UCSD-AML1 (cell line): Measurements from ENCODE around the gene PHEX.

Source experiments
- DNase-seq: peaks from one replicate; lab custom pipeline; 2025; ENCODE audit not compliant: unreplicated experiment; lab: John Stamatoyannopoulos, UW

Gene PHEX

DNA sequence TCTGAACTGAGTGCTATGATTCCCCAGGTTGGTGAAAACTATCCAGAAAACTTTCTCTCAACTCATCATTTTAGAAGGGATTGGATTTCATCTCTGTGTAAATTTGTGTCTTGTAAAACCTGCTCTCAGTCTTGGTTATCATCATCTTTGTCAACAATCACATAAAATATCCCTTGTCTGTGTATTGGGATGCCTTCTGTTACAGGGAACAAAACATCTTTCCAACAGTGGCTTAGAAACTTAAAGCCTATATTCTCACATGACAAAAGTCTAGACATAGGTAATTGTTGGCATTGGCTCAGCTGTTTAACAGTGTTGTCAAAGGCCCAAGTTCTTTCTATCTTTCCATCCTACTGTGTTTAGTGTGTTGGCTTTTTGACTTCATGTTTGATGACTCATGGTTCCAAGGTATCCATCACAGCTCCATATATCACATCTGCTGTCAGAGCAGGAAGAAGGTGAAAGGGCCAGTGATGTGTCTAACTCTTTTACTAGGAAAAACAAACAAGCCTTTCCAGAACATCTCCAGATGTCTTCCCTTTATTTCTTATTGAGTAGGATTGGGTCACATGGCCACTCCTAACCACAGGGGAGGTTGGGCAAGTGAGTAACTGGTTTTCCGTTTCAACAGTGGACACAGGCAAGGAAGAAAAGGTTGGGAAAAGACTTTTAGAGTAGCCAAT is 65.0 kb downstream of the PHEX start:
- DNase-seq: no peak

DNA sequence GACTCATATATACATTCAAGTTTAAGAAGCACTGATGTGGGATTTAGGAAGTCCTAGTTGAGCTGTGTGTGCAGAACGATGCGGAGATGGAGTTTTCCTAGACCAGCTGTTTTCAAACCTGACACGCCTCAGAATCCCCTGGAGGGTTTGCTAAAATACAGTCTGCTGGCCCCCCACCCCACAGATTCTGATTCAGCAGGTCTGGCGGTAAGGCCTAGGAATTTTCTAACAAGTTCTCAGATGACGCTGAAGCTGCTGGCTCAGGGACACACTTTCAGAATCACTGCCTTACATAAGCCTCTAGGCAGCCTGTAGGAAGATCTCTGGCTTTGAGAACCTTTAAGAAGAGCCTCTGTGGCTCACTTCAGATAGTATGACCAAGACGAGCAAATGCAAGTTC is 73.1 kb downstream of the PHEX start:
- no peak for DNase-seq

DNA sequence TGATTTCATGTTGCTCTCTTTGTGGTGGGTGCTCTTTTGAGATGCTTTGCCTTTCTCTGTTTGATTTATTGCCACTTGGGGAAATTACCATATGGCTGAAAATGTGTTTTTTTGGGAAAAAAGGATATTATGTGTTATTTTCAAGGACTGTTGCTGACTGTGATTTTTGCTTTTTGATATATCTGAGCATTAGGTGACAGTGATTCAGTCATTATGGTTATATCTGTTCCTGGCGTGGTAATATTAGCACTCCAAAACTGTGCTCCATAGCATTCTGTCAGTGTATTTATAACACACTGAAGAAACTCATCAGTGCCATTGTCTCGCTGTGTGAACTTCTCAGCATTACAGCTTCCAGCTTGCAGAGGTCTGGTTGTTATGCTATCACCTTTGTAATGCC is 73.8 kb downstream of the PHEX start:
- DNase-seq: no peak

- no peak for DNase-seq
Measured at GRCh38 chrX:22109442-22109841, 77.3 kb downstream of the PHEX start.

- no peak for DNase-seq
Measured at GRCh38 chrX:22110729-22111494, 78.8 kb downstream of the PHEX start.

DNA sequence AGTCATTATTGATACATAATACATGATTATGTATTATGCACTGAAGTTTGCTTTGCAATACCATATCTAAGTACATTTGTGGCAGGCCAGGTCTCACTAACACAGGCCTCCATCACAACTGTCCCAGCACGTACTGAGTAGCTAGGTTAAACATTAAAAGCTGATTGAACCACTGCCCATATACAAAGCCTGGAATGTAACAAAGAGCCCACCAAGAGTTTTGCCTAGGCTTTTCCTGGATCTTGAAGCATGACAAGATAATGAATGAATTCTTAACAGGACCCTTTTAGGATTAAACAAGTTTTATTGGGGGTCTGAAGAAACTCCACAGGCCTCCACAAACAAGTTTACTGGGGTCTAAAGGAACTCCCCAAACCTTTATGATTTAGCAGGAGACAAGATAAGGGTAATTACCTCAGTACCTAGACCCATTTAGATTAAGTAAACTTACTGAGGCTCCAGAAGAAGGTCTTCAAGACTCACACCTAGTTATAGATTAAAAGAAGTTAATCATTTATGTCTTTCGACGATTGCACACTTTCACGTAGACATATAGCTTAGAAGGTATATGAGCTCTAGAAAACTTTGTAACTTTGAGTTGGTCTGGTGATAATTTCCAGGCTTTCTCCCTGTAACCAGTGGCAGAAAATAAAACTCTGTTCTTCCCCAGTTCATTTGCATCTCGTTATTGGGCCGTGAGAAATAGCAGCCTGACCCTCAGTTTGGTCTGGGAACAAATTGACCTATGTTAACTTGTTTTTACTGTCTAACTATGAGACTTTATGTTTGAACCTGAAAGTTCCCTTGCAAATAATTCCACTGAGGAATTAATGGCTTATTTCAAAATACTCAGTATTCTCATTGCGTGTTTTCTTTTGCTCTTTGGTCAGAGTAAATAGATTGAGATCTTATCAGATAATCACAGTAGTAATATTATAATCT is 84.8 kb downstream of the PHEX start:
- no peak for DNase-seq

DNA sequence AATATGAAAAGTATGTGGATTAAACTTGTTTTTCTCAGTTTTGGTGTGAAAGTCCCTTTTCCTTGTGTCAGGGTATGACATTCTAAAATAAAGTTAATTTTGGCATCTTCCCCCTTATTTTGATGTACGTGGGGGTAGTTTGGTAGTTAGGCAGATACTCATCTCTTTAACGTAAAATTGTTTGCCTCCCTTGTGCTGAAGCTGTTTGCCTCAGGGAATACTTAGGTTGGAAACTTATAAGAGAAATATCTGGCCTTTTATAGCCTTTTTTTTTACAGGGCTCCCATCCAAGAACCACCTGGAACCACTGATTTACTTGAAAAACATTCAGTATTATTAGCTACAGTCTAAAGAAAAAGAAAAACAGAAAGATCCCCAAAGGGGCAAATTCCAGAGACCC is 85.5 kb downstream of the PHEX start:
- DNase-seq: no peak

GRCh38 chrX:22118161-22118830 is 86.2 kb downstream of the PHEX start:
- no peak for DNase-seq

- DNase-seq: no peak
Measured at GRCh38 chrX:22121161-22121560, 89.0 kb downstream of the PHEX start.

GRCh38 chrX:22122510-22122909 is 90.4 kb downstream of the PHEX start:
- DNase-seq: no peak

GRCh38 chrX:22124098-22124497 is 92.0 kb downstream of the PHEX start:
- no peak for DNase-seq

DNA sequence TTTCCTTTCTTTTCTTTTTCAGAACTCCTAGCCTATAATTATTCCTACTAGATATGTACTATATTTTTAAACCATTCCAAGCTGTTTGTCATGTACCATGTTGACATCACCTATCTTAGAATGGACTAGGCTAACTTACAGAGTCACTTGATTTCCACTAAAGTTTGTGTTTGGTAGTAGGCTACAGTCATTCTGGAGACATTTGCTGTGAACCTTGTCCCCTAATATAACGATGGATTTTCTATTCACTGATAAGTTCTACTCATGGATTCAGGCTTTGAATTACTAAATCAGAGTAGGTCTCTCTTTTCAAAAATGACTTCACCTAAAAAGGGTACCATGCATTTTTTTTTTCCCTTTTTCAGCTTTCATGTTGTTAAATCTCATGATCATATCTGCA is 93.4 kb downstream of the PHEX start:
- no peak for DNase-seq

GRCh38 chrX:22126327-22126726 is 94.2 kb downstream of the PHEX start:
- no peak for DNase-seq

DNA sequence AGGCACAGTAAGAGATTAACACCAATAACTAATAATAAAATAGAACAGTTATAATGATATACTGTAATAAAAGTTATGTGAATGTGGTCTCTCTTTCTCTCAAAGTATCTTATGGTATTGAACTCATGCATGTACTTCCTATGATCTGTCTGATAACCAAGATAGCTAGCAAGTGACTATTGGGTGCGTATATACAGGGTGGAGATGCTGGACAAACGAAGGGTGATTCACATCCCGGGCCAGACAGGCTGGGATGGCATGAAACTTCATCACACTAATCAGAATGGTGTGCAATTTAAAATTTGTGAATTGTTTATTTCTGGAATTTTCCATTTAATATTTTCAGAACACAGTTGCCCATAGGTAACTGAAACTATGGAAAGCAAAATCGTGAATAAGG is 96.8 kb downstream of the PHEX start:
- no peak for DNase-seq

DNA sequence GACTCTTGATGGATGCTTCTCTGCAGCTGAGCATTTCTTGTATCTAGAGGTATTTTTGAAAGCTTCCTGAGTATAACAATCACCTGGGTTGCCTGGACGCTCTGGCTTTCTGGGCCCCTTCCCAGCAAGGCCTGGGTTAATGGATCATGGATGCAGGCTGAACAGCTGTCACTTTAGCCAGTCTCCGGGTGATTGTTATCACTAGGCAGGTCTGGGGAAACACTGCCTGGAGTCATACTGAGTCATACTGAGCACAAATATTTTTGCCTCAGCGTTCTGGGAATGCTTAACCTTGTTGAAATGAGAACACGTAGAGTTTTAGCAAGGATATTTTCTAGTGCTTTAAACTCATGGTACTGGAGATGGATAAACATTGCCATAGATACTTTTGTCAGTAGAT is 102.6 kb downstream of the PHEX start:
- no peak for DNase-seq

DNA sequence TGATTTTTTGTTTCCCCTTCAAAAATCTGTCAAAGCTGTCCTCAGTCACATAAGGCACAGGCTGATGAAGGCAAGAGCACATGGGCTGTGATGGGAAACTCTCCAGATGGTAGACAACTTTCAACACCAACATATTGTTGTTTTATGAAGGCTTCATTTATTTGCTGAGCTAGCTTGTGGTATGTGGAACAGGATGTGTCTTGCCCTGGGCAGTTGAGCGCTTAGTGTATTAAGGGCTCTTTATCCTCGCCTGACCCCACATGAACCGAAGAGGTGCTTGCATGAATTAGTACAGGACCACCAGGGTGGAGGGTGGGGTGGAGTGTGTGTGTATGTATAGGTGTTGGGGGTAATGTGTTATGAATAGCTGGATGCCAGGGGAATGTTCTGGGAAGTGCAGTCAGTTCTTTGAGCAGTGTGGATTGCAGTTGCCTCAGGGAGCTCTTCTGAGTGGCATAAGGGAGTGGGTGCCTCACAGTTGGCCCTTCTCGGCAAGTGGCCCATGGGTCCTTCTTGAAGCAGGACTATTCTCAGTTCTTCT is 103.1 kb downstream of the PHEX start:
- no peak for DNase-seq

- no peak for DNase-seq
Measured at GRCh38 chrX:22135994-22136684, 104.0 kb downstream of the PHEX start.

DNA sequence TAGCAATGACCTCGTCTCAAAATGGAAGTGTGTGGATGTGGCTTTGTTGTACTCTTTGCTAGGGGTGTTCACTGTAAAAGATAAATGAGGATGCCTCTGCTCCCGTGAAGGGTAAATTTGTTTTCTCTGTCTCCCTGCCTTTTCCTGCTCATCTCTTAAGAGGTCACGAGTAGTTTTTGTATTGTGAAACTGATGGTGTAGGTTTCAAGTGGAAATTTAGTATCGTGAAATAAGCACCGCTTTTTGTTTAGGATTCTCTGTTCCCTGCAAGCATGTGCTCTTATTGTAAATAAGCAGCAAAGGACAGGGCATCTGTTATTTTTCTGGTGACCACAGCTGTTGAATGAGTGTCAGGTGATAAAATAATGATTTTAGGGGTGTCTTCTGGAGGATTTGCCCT is 104.6 kb downstream of the PHEX start:
- no peak for DNase-seq

- DNase-seq: no peak
Measured at GRCh38 chrX:22139822-22140221, 107.7 kb downstream of the PHEX start.

GRCh38 chrX:22141047-22141730 is 109.1 kb downstream of the PHEX start:
- no peak for DNase-seq
